Heart left ventricle (tissue), 16 donors: ENCODE measurements around the gene NAALADL2. TPM values are rescaled to one million over a fixed set of nuclear protein-coding genes. Genes with fewer than 3 reads are reported as not detected.
A peak's percentile ranks its signal among the peaks of the same experiment; 100 is the strongest.

Experiments
- ATAC-seq, 4 donors: fragments of 200-7000 bp; cut with Tn5 transposase; one replicate each; pipeline ENCODE4 v1.9.1; 2020 to 2022; ENCODE audit warnings: moderate library complexity in 4 of 4, mild to moderate bottlenecking in 3 of 4, moderate number of reproducible peaks in 1 of 4
- DNase-seq, 5 donors: peaks; one replicate each; pipeline ENCODE4 v3.0.0-alpha.2; 2020
- H3K27ac ChIP-seq, 12 donors: fragments of 200-600 bp; sonication (generic) in 4 of 12; one replicate each; pipeline versions ENCODE4 v1.5.0 to v1.8.0; 2016 to 2022; ENCODE audit warnings: mild to moderate bottlenecking in 2 of 12
- H3K27me3 ChIP-seq, 9 donors: fragments of 200-600 bp; sonication (generic) in 2 of 9; one replicate each; pipeline versions ENCODE4 v1.5.1 to v1.8.0; 2016 to 2022; ENCODE audit warnings: mild to moderate bottlenecking in 3 of 9
- H3K36me3 ChIP-seq, 9 donors: fragments of 200-600 bp; sonication (generic) in 2 of 9; one replicate each; pipeline versions ENCODE4 v1.5.0 to v1.8.0; 2018 to 2022; ENCODE audit warnings: mild to moderate bottlenecking in 2 of 9
- H3K4me1 ChIP-seq, 12 donors: fragments of 200-600 bp; sonication (generic) in 4 of 12; one replicate each; pipeline versions ENCODE4 v1.5.0 to v1.8.0; 2016 to 2022; ENCODE audit warnings: mild to moderate bottlenecking in 3 of 12
- H3K4me3 ChIP-seq, 12 donors: fragments of 200-600 bp; sonication (generic) in 4 of 12; one replicate each; pipeline versions ENCODE4 v1.5.0 to v1.8.0; 2017 to 2022; ENCODE audit warnings: mild to moderate bottlenecking in 9 of 12, moderate library complexity in 4 of 12
- H3K9me3 ChIP-seq, 12 donors: fragments of 200-600 bp; sonication (generic) in 4 of 12; one replicate each; pipeline versions ENCODE4 v1.5.0 to v1.8.0; 2016 to 2022; ENCODE audit warnings: mild to moderate bottlenecking in 1 of 12
- CTCF ChIP-seq, 12 donors: fragments of 200-600 bp; sonication (generic) in 4 of 12; IDR thresholded peaks; one replicate each; pipeline versions ENCODE4 v1.5.0 to v1.8.0; 2018 to 2022; ENCODE audit warnings: antibody characterized with exemption in 12 of 12, mild to moderate bottlenecking in 5 of 12
- POLR2A ChIP-seq, 2 donors: fragments of 450-650 bp; IDR thresholded peaks; one replicate each; pipeline ENCODE4 v1.6.1; 2017; ENCODE audit warnings: antibody characterized with exemption in 2 of 2, mild to moderate bottlenecking in 2 of 2, moderate library complexity in 2 of 2
- WGBS, 4 donors: extraction: QIAGEN DNeasy Blood & Tissue Kit in 2 of 4; methylation state at CpG; one replicate each; pipeline versions ENCODE4 v1.1.5 to v1.1.7; 2013 to 2018; 5-methylcytosine and 5-hydroxymethylcytosine counted together
- intact Hi-C, 10 donors: fragments of 100-400 bp; cut with DNase I; formaldehyde crosslinking; loops; one replicate each; pipeline versions ENCODE4 v1.11.1 to v1.14.2; 2022
- polyA plus RNA-seq, 2 donors: library from polyadenylated mRNA; stranded (reverse); fragments of 200-250 nt; gene quantifications; one replicate each; pipeline ENCODE4 v1.2.3, GENCODE V29; 2013
- total RNA-seq, 9 donors: library from RNA; depleted of rRNA in 2 of 9; stranded (reverse); fragments of >200 nt in 2 of 9; fragmentation: NEBNext Ultra II Directional in 3 of 9; extraction: Animal tissue kit (Norgen Biotek cat#: 25700) in 3 of 9; gene quantifications; one replicate each; pipeline versions ENCODE4 v1.1.0 to v1.2.4, GENCODE V29; 2016 to 2023
- donor health status: ischemic (EF 13 %, LVEDD 7.1; RV severe dilation, severe dysfunction).
- donor health status: healthy with polysubstance abuse.
- donor health status: DM: no; HTN: yes; CAD: no.
- donor health status: DM: no; HTN: no; CAD: no.
- donor health status: ischemic (EF 25% LVEDD 6.9; RV normal size, moderate dysfunction).
- donor health status: ischemic (EF 25% LVEDD 5.7; RV mildly dilated, moderate dysfunction).
- donor health status: healthy.
- donor health status: DM: yes; HTN: yes; CAD: no.
- donor health status: ischemic (EF 35%, LVEDD 5.7; RV mildly dilated, moderate dysfunction).
- donor health status: nonischemic (EF 11% LVEDD 7.7; RV severe dilation, severe dysfunction).
- donor health status: DM: yes; HTN: yes; CAD: no.
- donor health status: PGD.
- donor health status: ischemic (EF 29% LVEDD 5.4; RV normal size, mild dysfunction).
- donor health status: nonischemic (EF 23%, LVEDD 6.1; RV moderate dilation, normal function).

Gene NAALADL2
- total and polyA plus RNA-seq, 11 donors, result 0.23 to 8.5 (median 3.0) TPM

DNA sequence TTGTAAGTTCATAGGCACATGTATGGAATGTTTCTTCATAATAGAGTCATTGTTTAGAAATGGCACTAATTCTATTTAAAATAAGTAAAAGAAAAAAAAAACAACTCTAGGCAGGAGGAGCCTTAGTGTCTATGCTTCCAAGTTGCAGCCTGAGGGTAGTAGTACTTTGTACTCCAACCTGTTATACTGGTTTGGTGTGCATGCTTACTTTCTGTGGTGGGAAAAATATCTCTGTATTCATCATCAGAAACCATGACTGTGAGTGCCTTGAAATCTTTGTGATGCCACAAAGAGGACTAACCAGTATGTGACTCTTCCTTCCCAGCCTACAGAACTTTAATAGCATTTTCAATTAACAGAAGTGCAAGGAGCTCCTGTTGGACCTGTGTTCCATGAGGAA lies 4.4 kb downstream of the NAALADL2 start:
- Histone ChIP-seq H3K9me3 (no peaks in the 10 kb centered on the region), H3K4me3 (no peak overlapping the region), H3K4me1 (peaks cover 0 to 7% (median 0%) of the 10 kb centered on the region in 12 donors), H3K27me3 (no peaks in the 10 kb centered on the region), H3K36me3 (no peaks in the 10 kb centered on the region), H3K27ac (no peak overlapping the region)
- TF ChIP-seq POLR2A (IDR thresholded peaks at IDR 0.05) (no peak), CTCF (IDR thresholded peaks at IDR 0.05) (no peak)
- ATAC-seq (no peak), DNase-seq (no peak)
- intact Hi-C loops, result no loop called here

DNA sequence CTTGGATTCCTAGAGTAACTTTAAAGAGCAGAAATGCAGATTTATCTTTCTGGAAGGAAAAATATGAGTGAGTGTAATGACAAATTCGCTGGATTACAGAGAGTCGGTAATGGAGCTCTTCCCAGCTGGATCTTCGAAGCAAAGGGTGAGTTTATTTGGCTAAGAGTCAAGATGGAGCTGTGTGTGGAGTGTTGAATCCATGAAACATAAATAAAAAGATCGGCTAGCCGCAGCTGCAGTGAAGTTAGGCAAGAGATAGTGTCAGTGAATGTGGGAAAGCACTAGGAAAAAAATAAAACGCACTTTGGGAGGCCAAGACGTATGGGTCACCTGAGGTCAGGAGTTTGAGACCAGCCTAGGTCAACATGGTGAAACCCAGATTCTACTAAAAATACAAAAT lies 10.3 kb downstream of the NAALADL2 start:
- WGBS, 4 donors, result 66 to 76% (median 68%) methylated on average over 7 of the region's 7 CpGs
- ATAC-seq (peak in 1 of 4 donors; percentile 43), DNase-seq (no peak)
- Histone ChIP-seq H3K36me3 (no peaks in the 10 kb centered on the region), H3K4me3 (no peak overlapping the region), H3K9me3 (no peaks in the 10 kb centered on the region), H3K4me1 (peaks cover 0 to 6% (median 0%) of the 10 kb centered on the region in 12 donors), H3K27me3 (no peaks in the 10 kb centered on the region), H3K27ac (no peak overlapping the region)
- TF ChIP-seq POLR2A (IDR thresholded peaks at IDR 0.05), result no peak
- no peak for TF ChIP-seq CTCF (IDR thresholded peaks at IDR 0.05)
- intact Hi-C loops, result no loop called here

DNA sequence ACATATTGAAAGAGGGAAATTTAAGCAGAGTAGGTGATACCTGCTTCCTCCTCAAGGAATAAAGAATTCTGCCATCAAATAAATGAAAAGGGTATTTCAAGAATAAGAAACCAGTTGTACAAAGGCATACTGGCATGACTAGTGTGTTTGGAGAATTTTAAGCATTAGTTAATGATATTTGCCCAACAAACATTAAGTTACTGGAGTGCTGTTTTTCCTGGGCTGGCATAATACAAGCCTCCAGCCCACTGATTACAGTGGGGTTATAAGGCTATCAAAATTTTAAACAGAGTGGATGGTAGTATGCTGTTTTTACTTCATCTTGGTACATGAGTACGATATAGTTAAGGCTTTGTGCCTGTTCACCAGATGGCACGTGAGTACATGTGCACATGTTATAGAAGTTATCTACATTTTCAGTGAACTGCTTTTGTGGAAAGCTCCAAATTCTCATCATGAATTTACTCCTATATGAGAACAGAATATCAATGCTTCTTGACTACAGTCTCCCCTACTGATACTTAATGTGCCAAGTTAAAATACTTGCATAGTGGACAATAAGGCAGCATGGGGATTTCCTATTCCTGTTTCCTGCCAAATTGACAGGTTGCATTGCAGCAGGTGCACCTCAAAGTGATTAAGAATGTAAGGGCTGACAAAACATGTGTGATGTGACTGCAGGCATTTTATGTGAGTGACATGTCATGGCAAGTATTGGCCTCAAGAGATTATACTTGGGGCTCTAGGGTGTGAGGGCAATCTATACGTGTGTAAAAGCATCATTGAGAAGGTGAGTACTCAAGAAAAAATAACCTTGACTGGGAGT lies 14.9 kb downstream of the NAALADL2 start:
- TF ChIP-seq CTCF (IDR thresholded peaks at IDR 0.05), result no peak
- no peak for TF ChIP-seq POLR2A (IDR thresholded peaks at IDR 0.05)
- Histone ChIP-seq H3K27me3 (no peaks in the 10 kb centered on the region), H3K4me3 (no peak overlapping the region), H3K27ac (no peak overlapping the region), H3K4me1 (peaks cover 0 to under 1% (median 0%) of the 10 kb centered on the region in 12 donors), H3K9me3 (no peaks in the 10 kb centered on the region), H3K36me3 (no peaks in the 10 kb centered on the region)
- DNase-seq (no peak), ATAC-seq (no peak)
- intact Hi-C loops, result no loop called here
- WGBS, 4 donors, result 82 to 90% (median 85%) methylated on average over 3 of the region's 3 CpGs

- Histone ChIP-seq H3K36me3 (no peaks in the 10 kb centered on the region), H3K27me3 (no peaks in the 10 kb centered on the region), H3K27ac (no peak overlapping the region), H3K4me3 (no peak overlapping the region), H3K4me1 (no peaks in the 10 kb centered on the region), H3K9me3 (peaks cover 0 to 4% (median 0%) of the 10 kb centered on the region in 12 donors)
- intact Hi-C loops, result no loop called here
- 86 to 91% (median 89%) methylated on average over 6 of the region's 6 CpGs for WGBS, 4 donors
- TF ChIP-seq CTCF (IDR thresholded peaks at IDR 0.05) (no peak), POLR2A (IDR thresholded peaks at IDR 0.05) (no peak)
- ATAC-seq (no peak), DNase-seq (no peak)
These were observed 23.7 kb downstream of the NAALADL2 start for GRCh38 chr3:174882789-174883188.
